Lung (tissue), 12 donors: ENCODE data around the gene KCNQ1OT1. TPM values are rescaled to one million over a fixed set of nuclear protein-coding genes. Genes with fewer than 3 reads are reported as not detected.

ENCODE experiments used
- ATAC-seq: fragments of 200-7000 bp; cut with Tn5 transposase; one replicate; pipeline ENCODE4 v1.9.1; 2020; ENCODE audit warnings: moderate number of reproducible peaks; ENCODE audit not compliant: insufficient read depth, low FRiP score
- DNase-seq, 3 donors: peaks; one replicate each; pipeline ENCODE4 v3.0.0-alpha.2; 2013 to 2017
- H3K27ac ChIP-seq, 2 donors: one replicate each; pipeline ENCODE4 v1.5.1; 2013; ENCODE audit warnings: mild to moderate bottlenecking in 2 of 2, moderate library complexity in 2 of 2, control low read depth in 1 of 2, inconsistent platforms in 1 of 2, low read depth in 1 of 2, low read length in 1 of 2
- H3K27me3 ChIP-seq, 3 donors: one replicate each; pipeline ENCODE4 v1.5.1; 2013; ENCODE audit warnings: low read length in 2 of 3; ENCODE audit not compliant: control insufficient read depth in 3 of 3, insufficient read depth in 3 of 3
- H3K36me3 ChIP-seq, 4 donors: one replicate each; pipeline ENCODE4 v1.5.1; 2013; ENCODE audit warnings: low read length in 4 of 4, mild to moderate bottlenecking in 1 of 4, moderate library complexity in 1 of 4; ENCODE audit not compliant: control insufficient read depth in 4 of 4, insufficient read depth in 4 of 4
- H3K4me1 ChIP-seq, 5 donors: one replicate each; pipeline ENCODE4 v1.5.1; 2013; ENCODE audit warnings: low read length in 5 of 5, mild to moderate bottlenecking in 2 of 5, moderate library complexity in 1 of 5; ENCODE audit not compliant: control insufficient read depth in 5 of 5, insufficient read depth in 5 of 5
- H3K4me3 ChIP-seq: one replicate; pipeline ENCODE4 v1.5.1; 2013; ENCODE audit warnings: mild to moderate bottlenecking, control low read depth, moderate library complexity
- H3K9ac ChIP-seq, 2 donors: one replicate each; pipeline ENCODE4 v1.5.1; 2013; ENCODE audit warnings: low read length in 2 of 2, control low read depth in 1 of 2; ENCODE audit not compliant: insufficient read depth in 1 of 2
- H3K9me3 ChIP-seq, 4 donors: one replicate each; pipeline ENCODE4 v1.5.1; 2013; ENCODE audit warnings: low read length in 3 of 4, mild to moderate bottlenecking in 1 of 4, moderate library complexity in 1 of 4; ENCODE audit not compliant: control insufficient read depth in 4 of 4, insufficient read depth in 3 of 4
- WGBS, 2 donors: extraction: QIAGEN DNeasy Blood & Tissue Kit; methylation state at CpG; one replicate each; pipeline ENCODE4 v1.1.7; 2013; 5-methylcytosine and 5-hydroxymethylcytosine counted together
- polyA plus RNA-seq, 2 donors: library from polyadenylated mRNA; stranded (reverse); fragments of 200-250 nt; gene quantifications; one replicate each; pipeline ENCODE4 v1.2.1, GENCODE V29; 2013
- total RNA-seq, 2 donors: library from RNA; depleted of rRNA in 1 of 2; stranded (reverse); fragments of >200 nt in 1 of 2; gene quantifications; one replicate each; pipeline ENCODE4 v1.2.1, GENCODE V29; 2014 to 2021
- TF ChIP-seq, protein P1 (sequence below): IDR thresholded peaks from 2 replicates; pipeline ENCODE4 v1.5.1; 2012; ENCODE audit warnings: mild to moderate bottlenecking; ENCODE audit errors: control extremely low read depth, extremely low read depth
- donor health status: control.
- donor health status: control.
- donor health status: Bipolar disorder and iron deficiency.
- donor health status: healthy.
- donor health status: DM: yes; HTN: yes; CAD: no.

Gene KCNQ1OT1
- total and polyA plus RNA-seq, 4 donors = 0.02 to 14.5 (median 1.7) TPM

DNA sequence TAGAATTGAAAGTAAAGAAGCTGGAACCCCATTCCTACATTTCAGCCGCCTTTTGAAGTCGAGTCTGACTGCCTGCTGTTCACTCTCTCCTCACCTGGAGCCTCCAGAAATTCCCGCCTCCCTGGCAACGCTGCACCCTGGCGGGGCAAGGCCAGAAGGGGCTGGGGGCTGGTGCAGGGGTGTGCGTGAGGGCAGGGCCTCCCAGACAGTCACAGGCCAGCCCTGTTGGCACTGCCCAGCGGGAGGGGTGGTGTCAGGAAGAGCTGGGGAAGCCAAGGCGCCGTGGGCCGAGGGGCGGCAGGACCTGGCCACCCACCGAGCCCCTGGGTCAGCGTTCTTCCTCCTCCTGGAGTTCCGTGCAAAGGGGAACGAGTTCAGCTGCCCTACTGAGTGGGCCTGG is 123.2 kb downstream of the KCNQ1OT1 start:
- TF ChIP-seq, protein P1, sequence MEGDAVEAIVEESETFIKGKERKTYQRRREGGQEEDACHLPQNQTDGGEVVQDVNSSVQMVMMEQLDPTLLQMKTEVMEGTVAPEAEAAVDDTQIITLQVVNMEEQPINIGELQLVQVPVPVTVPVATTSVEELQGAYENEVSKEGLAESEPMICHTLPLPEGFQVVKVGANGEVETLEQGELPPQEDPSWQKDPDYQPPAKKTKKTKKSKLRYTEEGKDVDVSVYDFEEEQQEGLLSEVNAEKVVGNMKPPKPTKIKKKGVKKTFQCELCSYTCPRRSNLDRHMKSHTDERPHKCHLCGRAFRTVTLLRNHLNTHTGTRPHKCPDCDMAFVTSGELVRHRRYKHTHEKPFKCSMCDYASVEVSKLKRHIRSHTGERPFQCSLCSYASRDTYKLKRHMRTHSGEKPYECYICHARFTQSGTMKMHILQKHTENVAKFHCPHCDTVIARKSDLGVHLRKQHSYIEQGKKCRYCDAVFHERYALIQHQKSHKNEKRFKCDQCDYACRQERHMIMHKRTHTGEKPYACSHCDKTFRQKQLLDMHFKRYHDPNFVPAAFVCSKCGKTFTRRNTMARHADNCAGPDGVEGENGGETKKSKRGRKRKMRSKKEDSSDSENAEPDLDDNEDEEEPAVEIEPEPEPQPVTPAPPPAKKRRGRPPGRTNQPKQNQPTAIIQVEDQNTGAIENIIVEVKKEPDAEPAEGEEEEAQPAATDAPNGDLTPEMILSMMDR = no peak
- DNase-seq (peak; percentile 20 to 42 (median 33)), ATAC-seq (no peak)
- no peak overlapping the region for H3K27ac ChIP-seq
- H3K9ac ChIP-seq = no peak overlapping the region
- H3K36me3 ChIP-seq = peaks cover 0 to 7% (median 0%) of the 10 kb centered on the region in 4 donors
- WGBS, 2 donors = 90 to 94% methylated on average over 15 of the region's 15 CpGs
- H3K4me1 ChIP-seq = peaks cover 0 to 21% (median 0%) of the 10 kb centered on the region in 5 donors
- no peaks in the 10 kb centered on the region for H3K27me3 ChIP-seq
- no peaks in the 10 kb centered on the region for H3K9me3 ChIP-seq
- H3K4me3 ChIP-seq = no peak overlapping the region

DNA sequence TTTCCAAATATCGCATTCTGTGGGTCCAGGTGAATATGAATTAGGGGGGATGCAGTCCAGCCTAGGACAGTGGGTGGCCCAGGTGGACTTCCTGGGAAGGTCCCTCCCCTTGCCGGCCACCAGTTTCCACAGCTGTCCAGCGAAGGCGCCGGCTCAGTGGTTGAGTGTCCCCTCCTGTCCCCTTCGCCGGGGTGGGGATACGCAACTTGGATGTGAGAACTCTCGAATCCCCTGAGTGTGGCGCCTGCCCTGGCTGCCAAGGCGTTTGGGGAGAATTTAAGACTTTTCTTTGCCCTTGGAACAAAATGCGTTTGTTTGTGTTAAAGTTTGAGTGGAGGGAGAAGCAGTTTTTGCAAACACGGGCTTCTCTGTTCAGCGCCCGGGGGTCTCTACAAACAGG is 123.7 kb downstream of the KCNQ1OT1 start:
- 94 to 95% methylated on average over 15 of the region's 15 CpGs for WGBS, 2 donors
- no peak overlapping the region for H3K4me3 ChIP-seq
- no peak overlapping the region for H3K9ac ChIP-seq
- H3K27ac ChIP-seq = no peak overlapping the region
- ATAC-seq = no peak
- H3K36me3 ChIP-seq = peaks cover 0 to 7% (median 0%) of the 10 kb centered on the region in 4 donors
- H3K27me3 ChIP-seq = no peaks in the 10 kb centered on the region
- no peaks in the 10 kb centered on the region for H3K9me3 ChIP-seq
- TF ChIP-seq, protein P1 = no peak
- DNase-seq = peak in 1 of 3 donors; percentile 9
- H3K4me1 ChIP-seq = peaks cover 0 to 21% (median 0%) of the 10 kb centered on the region in 5 donors

DNA sequence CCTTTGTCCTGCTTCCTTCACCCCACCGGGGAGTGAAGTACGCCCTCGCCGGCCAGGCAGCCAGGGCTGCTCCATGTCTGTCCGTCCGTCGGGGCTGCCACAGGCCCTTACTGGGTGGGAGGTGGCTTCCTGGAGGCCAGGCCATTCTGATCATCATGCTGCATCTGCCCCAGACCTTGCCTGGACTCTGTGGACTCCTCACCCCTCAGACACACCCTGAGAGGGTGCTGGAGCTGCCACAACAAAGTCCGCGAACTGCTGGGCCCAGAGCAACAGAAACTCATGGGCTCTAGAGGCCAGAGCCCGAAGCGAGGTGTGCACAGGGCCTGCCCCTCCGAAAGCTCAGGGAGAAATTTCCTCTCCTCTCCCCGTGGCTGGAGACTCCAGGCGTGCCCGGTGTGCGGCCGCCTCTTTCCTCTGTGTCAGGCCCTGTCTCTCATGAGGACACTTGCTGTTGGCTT is 124.2 kb downstream of the KCNQ1OT1 start:
- Histone ChIP-seq H3K4me3 (no peak overlapping the region), H3K27me3 (no peaks in the 10 kb centered on the region), H3K36me3 (peaks cover 0 to 9% (median 0%) of the 10 kb centered on the region in 4 donors), H3K9ac (no peak overlapping the region), H3K27ac (no peak overlapping the region), H3K4me1 (peaks cover 0 to 21% (median 0%) of the 10 kb centered on the region in 5 donors), H3K9me3 (no peaks in the 10 kb centered on the region)
- ATAC-seq = no peak
- 94 to 96% methylated on average over 17 of the region's 17 CpGs for WGBS, 2 donors
- TF ChIP-seq, protein P1 = no peak
- peak in 1 of 3 donors; percentile 11 for DNase-seq
